Putamen (tissue), 1 donor: ENCODE measurements around the gene SCN7A.
"Not testable (repeated sequence)": the region's sequence is repeated elsewhere in the genome, so short reads cannot be mapped to it uniquely, and the experiment has no call there.

Source experiments
- DNase-seq: peaks from one replicate; pipeline ENCODE4 v3.0.0-alpha.2; 2016; ENCODE audit warnings: low spot score

SCN7A gene

GRCh38 chr2:166454006-166454595 lies 39.9 kb downstream of the SCN7A start:
- DNase-seq, result no peak

- no peak for DNase-seq
Measured at GRCh38 chr2:166451468-166451867, 42.6 kb downstream of the SCN7A start.

DNA sequence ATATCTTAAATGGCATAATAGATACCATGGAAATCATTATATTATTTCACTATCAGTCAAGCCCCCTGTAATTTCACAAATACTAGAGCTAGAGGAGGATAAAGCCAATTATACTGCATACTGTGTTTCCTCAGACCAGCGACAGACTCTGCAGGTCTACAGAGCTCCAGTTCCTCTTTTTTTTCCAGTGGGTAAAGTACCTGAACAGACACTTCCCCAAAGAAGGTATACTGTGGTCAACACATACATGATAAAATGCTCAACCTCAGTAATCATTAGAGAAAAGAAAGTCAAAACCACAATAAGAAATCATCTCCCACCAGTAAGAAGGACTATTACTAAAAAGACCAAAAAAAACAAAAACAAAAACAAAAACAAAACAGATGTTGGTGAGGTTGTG lies 44.6 kb downstream of the SCN7A start:
- no peak for DNase-seq

DNA sequence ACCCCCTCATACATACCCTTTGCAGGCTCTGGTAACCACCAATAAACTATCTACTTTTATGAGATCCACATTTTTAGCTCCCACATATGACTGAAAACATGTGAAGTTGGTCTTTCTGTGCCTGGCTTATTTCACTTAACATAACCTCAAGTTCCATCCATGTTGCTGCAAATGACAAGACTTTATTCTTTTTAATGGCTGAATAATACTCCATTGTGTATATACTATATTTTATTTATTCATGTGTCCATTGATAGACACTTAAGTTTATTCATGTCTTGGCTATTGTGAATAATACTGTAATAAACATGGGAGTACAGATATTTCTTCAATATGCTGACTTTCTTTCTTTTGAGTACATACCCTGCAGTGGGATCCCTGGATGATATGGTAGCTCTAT lies 45.9 kb downstream of the SCN7A start:
- DNase-seq, result no peak

DNA sequence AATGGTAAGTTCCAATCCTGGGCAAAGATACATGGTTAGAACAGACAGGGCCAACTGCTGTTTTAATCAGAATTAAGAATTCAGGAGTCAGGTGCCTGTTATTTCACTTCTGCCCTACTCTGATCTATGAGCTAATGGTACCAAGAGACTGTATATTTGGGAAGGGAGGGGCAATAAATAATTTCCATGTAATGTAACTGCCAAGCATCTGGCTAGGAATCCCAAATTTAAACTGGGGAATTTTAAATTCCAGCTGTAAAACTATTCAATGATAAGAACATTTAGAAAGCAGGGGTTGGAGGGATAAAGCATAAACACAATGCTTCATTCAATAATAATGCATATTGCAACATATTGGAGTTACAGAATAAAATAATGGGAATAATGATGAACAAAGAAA lies 49.7 kb downstream of the SCN7A start:
- no peak for DNase-seq

DNA sequence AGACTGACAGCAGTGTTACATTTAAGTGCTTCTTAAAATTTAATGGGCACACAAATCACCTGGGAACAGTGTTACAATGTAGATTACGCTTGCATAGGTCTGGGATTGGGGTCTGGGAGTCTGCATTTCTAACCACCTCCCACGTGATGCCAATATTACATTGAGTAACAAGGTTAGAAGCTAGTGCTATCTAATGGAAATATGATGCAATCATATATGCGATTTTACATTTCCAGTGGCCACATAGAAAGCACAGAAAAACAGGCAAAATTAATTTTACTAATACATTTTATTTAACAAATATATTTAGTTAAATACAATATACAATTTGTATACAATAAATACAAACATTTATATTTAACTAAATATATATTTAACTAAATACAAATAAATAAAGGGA lies 53.7 kb downstream of the SCN7A start:
- no peak for DNase-seq

DNA sequence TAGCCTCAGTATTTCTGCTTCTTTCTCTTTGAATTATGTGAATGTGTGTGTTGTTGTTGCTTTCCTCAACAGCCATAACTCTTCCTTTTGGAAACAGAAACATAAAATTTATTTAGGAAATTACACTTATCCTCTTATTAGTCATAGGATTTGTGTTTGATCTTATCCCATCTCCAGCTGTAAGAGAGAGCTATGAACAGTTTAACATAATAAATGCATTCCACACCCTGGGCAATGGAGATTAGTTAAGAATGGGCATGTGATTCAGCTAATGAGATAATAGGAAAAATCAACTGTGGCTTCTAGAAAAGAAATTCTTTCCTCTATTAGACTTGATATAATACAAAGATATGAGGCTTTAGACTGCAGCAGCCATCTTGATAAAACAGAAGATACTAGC lies 55.0 kb downstream of the SCN7A start:
- DNase-seq, result no peak

GRCh38 chr2:166436976-166437375 lies 57.1 kb downstream of the SCN7A start:
- no peak for DNase-seq

DNA sequence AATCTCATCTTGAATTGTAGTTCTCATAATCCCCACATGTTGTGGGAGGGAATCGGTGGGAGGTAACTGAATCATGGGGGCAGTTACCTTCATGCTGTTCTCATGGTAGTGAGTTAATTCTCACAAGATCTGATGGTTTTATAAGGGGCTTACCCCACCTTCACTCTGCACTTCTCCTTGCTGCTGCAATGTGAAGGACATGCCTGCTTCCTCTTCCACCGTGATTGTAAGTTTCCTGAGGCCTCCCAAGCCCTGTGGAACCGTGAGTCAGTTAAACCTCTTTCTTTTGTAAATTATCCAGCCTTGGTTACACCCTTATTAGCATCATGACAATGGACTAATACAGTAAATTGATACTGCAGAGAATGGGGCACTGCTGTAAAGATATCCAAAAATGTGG lies 57.9 kb downstream of the SCN7A start:
- no peak for DNase-seq

DNA sequence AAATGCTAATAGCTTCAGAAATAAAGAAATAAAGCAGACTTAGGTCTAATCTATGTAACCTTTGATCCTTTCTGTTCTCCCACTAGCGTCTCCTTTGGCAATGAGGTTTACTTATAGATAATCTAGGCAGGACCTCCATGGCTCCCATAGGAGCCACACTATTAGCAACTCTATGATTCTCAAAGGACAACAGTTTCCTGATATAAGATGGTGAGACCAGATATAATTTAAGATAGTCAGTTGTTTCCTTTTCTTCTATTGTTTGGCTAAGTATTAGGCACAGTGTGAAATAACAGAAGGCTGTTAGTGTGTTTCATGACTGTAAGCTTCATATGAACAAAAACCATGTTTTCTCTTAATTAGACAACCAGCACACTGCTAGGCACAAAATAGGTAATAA lies 59.6 kb downstream of the SCN7A start:
- DNase-seq, result no peak

DNA sequence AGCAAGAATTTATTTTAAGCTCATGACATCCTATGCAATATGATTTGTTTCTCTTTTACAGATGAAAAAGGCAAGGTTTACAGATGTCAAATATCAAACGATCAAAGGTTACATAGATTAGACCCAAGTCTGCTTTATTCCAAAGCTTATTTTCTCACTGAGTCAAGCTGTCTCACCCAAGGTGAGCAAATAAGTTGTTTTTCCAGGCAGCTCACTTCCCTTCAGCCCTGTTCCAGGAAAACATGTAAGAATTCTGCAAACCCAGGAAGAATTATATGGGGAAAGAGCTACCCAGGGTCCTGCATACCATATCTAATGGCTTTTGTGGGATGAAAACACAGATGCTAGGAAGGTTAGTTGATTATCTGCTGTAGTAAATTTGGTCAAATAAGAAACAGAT lies 60.6 kb downstream of the SCN7A start:
- DNase-seq, result no peak

GRCh38 chr2:166432331-166432730 lies 61.7 kb downstream of the SCN7A start:
- no peak for DNase-seq

DNA sequence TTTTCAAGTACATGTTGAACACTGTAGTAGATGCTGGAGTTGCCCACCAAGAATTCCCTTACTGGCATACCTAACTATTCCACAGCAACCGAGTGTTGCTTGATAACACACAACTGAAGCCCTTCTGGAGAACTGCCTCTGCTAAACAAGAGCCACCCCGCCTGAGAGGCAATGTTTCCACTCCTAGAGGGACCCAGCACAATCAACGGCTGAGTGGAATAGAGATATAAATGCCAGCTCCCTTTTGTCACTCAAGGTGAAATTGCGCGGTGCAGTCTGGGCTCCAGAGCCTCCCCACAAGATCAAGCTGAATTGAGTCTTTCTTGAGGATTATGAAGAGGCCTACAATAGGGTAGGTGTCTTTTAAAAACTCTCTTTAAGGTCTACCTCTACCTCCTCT lies 69.2 kb downstream of the SCN7A start:
- DNase-seq, result no peak

DNA sequence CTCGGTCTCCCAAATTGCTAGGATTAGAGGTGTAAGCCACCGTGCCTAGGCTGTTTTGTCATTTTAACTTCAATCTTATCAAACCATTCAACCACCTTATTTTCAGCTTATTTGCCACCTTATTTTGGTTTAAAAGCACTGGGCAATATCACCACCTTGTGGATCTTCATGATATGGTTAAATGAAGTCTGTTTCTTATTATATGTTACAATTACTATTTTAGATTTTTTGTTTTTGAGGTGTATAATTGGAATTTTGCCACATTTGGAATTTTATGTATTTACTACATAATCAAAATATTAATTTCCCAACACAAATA lies 74.5 kb downstream of the SCN7A start:
- DNase-seq, result no peak

GRCh38 chr2:166418853-166419615 lies 75.0 kb downstream of the SCN7A start:
- DNase-seq, result no peak

- peak; percentile 3 for DNase-seq
Measured at GRCh38 chr2:166417669-166418068, 76.4 kb downstream of the SCN7A start.

GRCh38 chr2:166413255-166413654 lies 80.8 kb downstream of the SCN7A start:
- DNase-seq, result no peak

GRCh38 chr2:166411473-166412230 lies 82.4 kb downstream of the SCN7A start:
- DNase-seq, result no peak

- no peak for DNase-seq
Measured at GRCh38 chr2:166410828-166411472, 83.1 kb downstream of the SCN7A start.

DNA sequence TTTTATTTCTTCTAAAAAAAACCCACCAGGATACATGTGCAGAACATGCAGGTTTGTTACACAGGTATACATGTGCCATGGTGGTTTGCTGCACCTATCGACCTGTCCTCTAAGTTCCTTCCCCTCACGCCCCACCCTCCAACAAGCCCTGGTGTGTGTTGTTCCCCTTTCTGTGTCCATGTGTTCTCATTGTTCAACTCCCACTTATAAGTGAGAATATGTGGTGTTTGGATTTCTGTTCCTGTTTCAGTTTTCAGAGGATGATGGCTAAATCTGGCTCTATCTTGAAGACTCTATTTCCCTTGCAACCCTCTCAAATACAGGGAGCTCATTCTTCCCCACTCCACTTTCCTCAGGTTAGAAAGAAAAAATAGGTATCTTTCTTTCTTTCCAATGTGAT lies 86.3 kb downstream of the SCN7A start:
- not testable (repeated sequence) for DNase-seq

GRCh38 chr2:166406374-166406773 lies 87.7 kb downstream of the SCN7A start:
- DNase-seq, result no peak

DNA sequence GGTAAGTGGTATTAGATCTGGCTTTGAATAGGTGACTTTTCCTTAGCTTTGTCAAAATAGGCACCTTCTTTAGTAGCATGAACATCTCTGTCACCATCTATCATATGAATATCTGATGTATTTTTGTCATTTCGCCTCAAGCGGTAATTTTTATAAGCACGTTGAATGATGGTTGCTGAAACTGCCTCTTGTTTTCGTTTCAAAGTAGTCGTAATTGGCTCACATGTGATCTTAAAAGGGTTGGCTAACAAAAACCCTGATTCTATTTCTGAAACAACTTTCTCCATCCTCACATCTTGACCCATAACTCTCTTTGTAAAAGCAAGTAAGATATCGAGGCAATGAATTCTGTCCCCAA lies 88.5 kb downstream of the SCN7A start:
- no peak for DNase-seq
